GM23248 (cell line): ENCODE measurements around the gene PPARGC1A. TPM values are rescaled to one million over a fixed set of nuclear protein-coding genes. Genes with fewer than 3 reads are reported as not detected.

Source experiments
- DNase-seq: peaks from one replicate; pipeline ENCODE4 v3.0.0-alpha.2; 2015
- H2AFZ ChIP-seq: fragments of 200-600 bp; sonication (generic); 2 replicates; pipeline ENCODE4 v1.6.1; 2016; ENCODE audit warnings: antibody characterized with exemption
- H3F3A ChIP-seq: fragments of 200-600 bp; sonication (generic); 2 replicates; pipeline ENCODE4 v1.6.1; 2016; ENCODE audit warnings: mild to moderate bottlenecking, antibody characterized with exemption, mixed run types; ENCODE audit not compliant: insufficient read depth
- H3K27ac ChIP-seq: fragments of 200-600 bp; sonication (generic); 2 replicates; pipeline ENCODE4 v1.5.1; 2016; ENCODE audit warnings: mild to moderate bottlenecking
- H3K27me3 ChIP-seq: fragments of 200-600 bp; sonication (generic); replicated peaks from 2 replicates; pipeline ENCODE4 v1.6.1; 2016; ENCODE audit warnings: mild to moderate bottlenecking; ENCODE audit not compliant: insufficient read depth
- H3K36me3 ChIP-seq: fragments of 200-600 bp; sonication (generic); 2 replicates; pipeline ENCODE4 v1.6.1; 2016; ENCODE audit warnings: low read depth, mild to moderate bottlenecking
- H3K4me1 ChIP-seq: fragments of 200-600 bp; sonication (generic); 2 replicates; pipeline ENCODE4 v1.6.1; 2016; ENCODE audit warnings: mild to moderate bottlenecking; ENCODE audit not compliant: insufficient read depth
- H3K4me2 ChIP-seq: fragments of 200-600 bp; sonication (generic); one replicate; pipeline ENCODE4 v1.6.1; 2016; ENCODE audit warnings: mild to moderate bottlenecking; ENCODE audit not compliant: unreplicated experiment
- H3K4me3 ChIP-seq: fragments of 200-600 bp; sonication (generic); 2 replicates; pipeline ENCODE4 v1.5.1; 2016; ENCODE audit warnings: mild to moderate bottlenecking
- H3K79me2 ChIP-seq: fragments of 200-600 bp; sonication (generic); 2 replicates; pipeline ENCODE4 v1.6.1; 2016; ENCODE audit warnings: mild to moderate bottlenecking; ENCODE audit not compliant: insufficient read depth
- H3K9ac ChIP-seq: fragments of 200-600 bp; sonication (generic); 2 replicates; pipeline ENCODE4 v1.6.1; 2016; ENCODE audit warnings: mild to moderate bottlenecking
- H3K9me2 ChIP-seq: fragments of 200-600 bp; sonication (generic); 2 replicates; pipeline ENCODE4 v1.6.1; 2016; ENCODE audit warnings: mixed run types, mild to moderate bottlenecking, moderate library complexity; ENCODE audit not compliant: insufficient read depth
- H3K9me3 ChIP-seq: fragments of 200-600 bp; sonication (generic); one replicate; pipeline ENCODE4 v1.6.1; 2017; ENCODE audit warnings: low read depth
- H4K20me1 ChIP-seq: fragments of 200-600 bp; sonication (generic); 2 replicates; pipeline ENCODE4 v1.6.0; 2016; ENCODE audit not compliant: insufficient read depth
- EZH2 ChIP-seq: fragments of 200-600 bp; sonication (generic); IDR thresholded peaks from 2 replicates; pipeline ENCODE4 v1.6.1; 2018; ENCODE audit warnings: antibody characterized with exemption, mild to moderate bottlenecking; ENCODE audit not compliant: insufficient read depth, poor library complexity, severe bottlenecking
- EZH2phosphoT487 ChIP-seq: fragments of 200-600 bp; sonication (generic); IDR thresholded peaks from 2 replicates; pipeline ENCODE4 v1.6.1; 2018; ENCODE audit warnings: antibody characterized with exemption, moderate library complexity, mild to moderate bottlenecking, low read depth; ENCODE audit not compliant: insufficient read depth
- WGBS, 2 experiments: methylation state at CpG; one replicate each; pipeline ENCODE4 v1.1.6; 2015 to 2017; ENCODE audit warnings: low lambda C conversion rate in 2 of 2, low coverage in 1 of 2; ENCODE audit errors: missing lambda C conversion rate in 2 of 2; 5-methylcytosine and 5-hydroxymethylcytosine counted together
- in situ Hi-C: fragments of 300-500 bp; cut with MboI; formaldehyde crosslinking; loops from 2 replicates; pipeline ENCODE4 v1.15.0; 2020
- polyA plus RNA-seq: library from polyadenylated mRNA; unstranded; fragments of >200 nt; fragmentation: Nextera tagmentation; extraction: Ambion mirVana; gene quantifications from 2 replicates; pipeline ENCODE4 v1.2.1, GENCODE V29; 2016
- total RNA-seq: library from RNA; depleted of rRNA; stranded (reverse); fragments of >200 nt; shearing (Covaris generic); gene quantifications from 2 replicates; pipeline ENCODE4 v1.2.3, GENCODE V29; 2014

PPARGC1A gene
- total and polyA plus RNA-seq, 2 experiments from 2014 or later = not detected

GRCh38 chr4:23766344-23766743, 123.5 kb downstream of the PPARGC1A start:
- Histone ChIP-seq H3K36me3 (no peaks in the 10 kb centered on the region), H3K4me2 (no peak overlapping the region), H3K9me3 (no peaks in the 10 kb centered on the region), H2AFZ (no peak overlapping the region), H3K4me1 (no peaks in the 10 kb centered on the region), H3F3A (no peaks in the 10 kb centered on the region), H3K27ac (no peak overlapping the region), H4K20me1 (no peaks in the 10 kb centered on the region), H3K27me3 (no peaks in the 10 kb centered on the region), H3K9me2 (no peaks in the 10 kb centered on the region), H3K9ac (no peak overlapping the region), H3K4me3 (no peak overlapping the region), H3K79me2 (no peaks in the 10 kb centered on the region)
- TF ChIP-seq EZH2phosphoT487 (no peak), EZH2 (no peak)
- WGBS, 2 experiments = 56 to 59% methylated on average over 2 of the region's 2 CpGs
- in situ Hi-C loops = no loop called here
- no peak for DNase-seq

DNA sequence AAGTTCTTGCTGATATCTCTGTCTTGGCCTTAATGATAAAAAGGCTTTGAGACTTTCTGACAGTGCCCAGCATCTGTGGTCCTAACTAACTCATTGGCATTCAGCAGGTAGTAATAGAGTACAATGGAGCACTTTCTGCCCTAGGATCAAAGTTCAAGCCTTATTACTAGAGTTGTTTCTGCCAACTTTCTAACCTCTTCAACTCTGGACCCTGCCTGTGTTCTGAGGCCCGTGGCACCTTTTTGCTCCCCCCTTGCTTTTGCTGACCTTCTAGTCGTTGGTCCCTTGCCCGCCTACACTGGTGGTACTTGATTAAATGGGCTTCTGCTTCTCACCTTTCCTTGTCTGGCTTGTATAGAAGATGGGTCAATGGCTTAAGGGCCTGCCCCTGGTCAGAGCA, 126.3 kb downstream of the PPARGC1A start:
- in situ Hi-C loops = no loop called here

DNA sequence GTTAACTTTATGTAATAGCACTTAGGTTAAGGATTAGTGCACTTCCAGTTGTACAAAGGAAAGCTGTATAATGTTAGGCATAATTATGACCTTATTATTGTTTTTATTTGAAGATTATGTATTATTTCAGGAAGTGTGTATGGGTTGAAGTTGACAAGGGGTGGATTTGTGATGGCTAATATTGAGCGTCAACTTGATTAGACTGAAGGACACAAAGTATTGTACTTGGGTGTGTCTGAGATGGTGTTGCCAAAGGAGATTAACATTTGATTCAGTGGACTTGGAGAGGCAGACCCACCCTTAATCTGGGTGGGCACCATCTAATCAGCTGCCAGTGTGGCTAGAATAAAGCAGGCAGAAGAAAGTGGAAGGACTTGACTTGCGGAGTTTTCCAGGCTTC, 127.3 kb downstream of the PPARGC1A start:
- WGBS, 2 experiments = 75 to 79% methylated on average over 2 of the region's 2 CpGs
- Histone ChIP-seq H3K79me2 (no peaks in the 10 kb centered on the region), H3K9me3 (no peaks in the 10 kb centered on the region), H3K9me2 (no peaks in the 10 kb centered on the region), H3K27me3 (no peaks in the 10 kb centered on the region), H3K4me2 (no peak overlapping the region), H3F3A (no peaks in the 10 kb centered on the region), H3K9ac (no peak overlapping the region), H2AFZ (no peak overlapping the region), H3K4me3 (no peak overlapping the region), H4K20me1 (no peaks in the 10 kb centered on the region), H3K4me1 (no peaks in the 10 kb centered on the region), H3K36me3 (no peaks in the 10 kb centered on the region), H3K27ac (no peak overlapping the region)
- no peak for DNase-seq
- no peak for TF ChIP-seq EZH2
- TF ChIP-seq EZH2phosphoT487 = no peak
- in situ Hi-C loops = no loop called here

More for the DNA sequence above, 126.3 kb downstream of the PPARGC1A start:
- no peak for TF ChIP-seq EZH2phosphoT487
- TF ChIP-seq EZH2 = no peak
- Histone ChIP-seq H3K9ac (no peak overlapping the region), H3K4me2 (no peak overlapping the region), H3K27ac (no peak overlapping the region), H3K9me3 (no peaks in the 10 kb centered on the region), H3K9me2 (no peaks in the 10 kb centered on the region), H3K79me2 (no peaks in the 10 kb centered on the region), H3K27me3 (no peaks in the 10 kb centered on the region), H2AFZ (no peak overlapping the region), H3K4me1 (no peaks in the 10 kb centered on the region), H3K36me3 (no peaks in the 10 kb centered on the region), H4K20me1 (no peaks in the 10 kb centered on the region), H3K4me3 (no peak overlapping the region), H3F3A (no peaks in the 10 kb centered on the region)
- DNase-seq = no peak
- 14 to 16% methylated on average over 3 of the region's 3 CpGs for WGBS, 2 experiments

GRCh38 chr4:23759066-23759465, 130.8 kb downstream of the PPARGC1A start:
- no peak overlapping the region for H3K9ac ChIP-seq
- no peaks in the 10 kb centered on the region for H3K9me2 ChIP-seq
- no peak overlapping the region for H3K4me3 ChIP-seq
- whole genome bisulfite sequencing, 2 experiments = 28 to 29% methylated on average over 2 of the region's 2 CpGs
- DNase-seq = no peak
- no peak overlapping the region for H2AFZ ChIP-seq
- no peaks in the 10 kb centered on the region for H3K79me2 ChIP-seq
- H3K27ac ChIP-seq = no peak overlapping the region
- no peaks in the 10 kb centered on the region for H3F3A ChIP-seq
- H4K20me1 ChIP-seq = no peaks in the 10 kb centered on the region
- no peaks in the 10 kb centered on the region for H3K27me3 ChIP-seq
- in situ Hi-C loops = no loop called here
- H3K4me1 ChIP-seq = no peaks in the 10 kb centered on the region
- H3K4me2 ChIP-seq = no peak overlapping the region
- H3K36me3 ChIP-seq = no peaks in the 10 kb centered on the region
- no peak for TF ChIP-seq EZH2phosphoT487
- H3K9me3 ChIP-seq = no peaks in the 10 kb centered on the region

- Histone ChIP-seq H2AFZ (no peak overlapping the region), H3K9ac (no peak overlapping the region), H3K36me3 (no peaks in the 10 kb centered on the region), H3K9me3 (no peaks in the 10 kb centered on the region), H3K4me3 (no peak overlapping the region), H3K27me3 (no peaks in the 10 kb centered on the region), H3K4me2 (no peak overlapping the region), H3K4me1 (no peaks in the 10 kb centered on the region), H3K9me2 (no peaks in the 10 kb centered on the region), H4K20me1 (no peaks in the 10 kb centered on the region), H3F3A (no peaks in the 10 kb centered on the region), H3K27ac (no peak overlapping the region), H3K79me2 (no peaks in the 10 kb centered on the region)
- WGBS, 2 experiments = 51 to 58% methylated on average over 1 of the region's 1 CpG
- TF ChIP-seq EZH2phosphoT487 = no peak
- in situ Hi-C loops = no loop called here
- no peak for DNase-seq
Observed at GRCh38 chr4:23754688-23755087, 135.2 kb downstream of the PPARGC1A start.
